Measurements from ENCODE around the gene GRM8.
A peak's percentile ranks its signal among the peaks of the same experiment; 100 is the strongest.

Gene GRM8

GRCh38 chr7:126803990-126804389 lies 448.8 kb downstream of the GRM8 start:
- Histone ChIP-seq H3K27me3 (ENCODE audit: control insufficient read depth, low read length) (peaks cover 5% of the 10 kb centered on the region; the same call in 1 of the 2 replicates), H3K36me3 (ENCODE audit: control insufficient read depth, low read length) (no peaks in the 10 kb centered on the region), H3K27ac (ENCODE audit: low read depth, low read length) (no peak overlapping the region), H3K9me2 (replicated peaks; ENCODE audit: control insufficient read depth, low read length) (no peaks in the 10 kb centered on the region), H3K4me3 (ENCODE audit: low read length) (no peak overlapping the region), H3K9me3 (ENCODE audit: control insufficient read depth, insufficient read depth, low read length) (no peaks in the 10 kb centered on the region), H3F3A (ENCODE audit: control insufficient read depth, insufficient read depth) (no peaks in the 10 kb centered on the region), H4K20me1 (ENCODE audit: control insufficient read depth, insufficient read depth, low read depth, low read length) (no peaks in the 10 kb centered on the region), H3K79me2 (ENCODE audit: control insufficient read depth, low read length) (no peaks in the 10 kb centered on the region), H3K4me1 (ENCODE audit: control insufficient read depth, low read length) (peaks cover 3% of the 10 kb centered on the region), H3K4me2 (ENCODE audit: low read length) (no peak overlapping the region)
- no peak for TF ChIP-seq EZH2phosphoT487 (IDR thresholded peaks at IDR 0.05; ENCODE audit: borderline replicate concordance, low read length)
- no peak for TF ChIP-seq CTCF (IDR thresholded peaks at IDR 0.05; ENCODE audit: low read depth, low read length, poor library complexity, severe bottlenecking)

GRCh38 chr7:126803060-126803665 lies 449.6 kb downstream of the GRM8 start:
- Histone ChIP-seq H3K27ac (ENCODE audit: low read depth, low read length) (no peak overlapping the region), H3K9me2 (replicated peaks; ENCODE audit: control insufficient read depth, low read length) (no peaks in the 10 kb centered on the region), H3K27me3 (ENCODE audit: control insufficient read depth, low read length) (peaks cover 5% of the 10 kb centered on the region; the same call in 1 of the 2 replicates), H3F3A (ENCODE audit: control insufficient read depth, insufficient read depth) (no peaks in the 10 kb centered on the region), H3K9me3 (ENCODE audit: control insufficient read depth, insufficient read depth, low read length) (no peaks in the 10 kb centered on the region), H3K4me3 (ENCODE audit: low read length) (no peak overlapping the region), H3K79me2 (ENCODE audit: control insufficient read depth, low read length) (no peaks in the 10 kb centered on the region), H3K36me3 (ENCODE audit: control insufficient read depth, low read length) (no peaks in the 10 kb centered on the region), H3K4me1 (ENCODE audit: control insufficient read depth, low read length) (peaks cover 3% of the 10 kb centered on the region), H3K4me2 (ENCODE audit: low read length) (no peak overlapping the region), H4K20me1 (ENCODE audit: control insufficient read depth, insufficient read depth, low read depth, low read length) (no peaks in the 10 kb centered on the region)
- no peak for TF ChIP-seq EZH2phosphoT487 (IDR thresholded peaks at IDR 0.05; ENCODE audit: borderline replicate concordance, low read length)
- TF ChIP-seq CTCF (IDR thresholded peaks at IDR 0.05; ENCODE audit: low read depth, low read length, poor library complexity, severe bottlenecking): peak; percentile 89

- Histone ChIP-seq H3K9me3 (ENCODE audit: control insufficient read depth, insufficient read depth, low read length) (no peaks in the 10 kb centered on the region), H3K36me3 (ENCODE audit: control insufficient read depth, low read length) (no peaks in the 10 kb centered on the region), H3K9me2 (replicated peaks; ENCODE audit: control insufficient read depth, low read length) (no peaks in the 10 kb centered on the region), H3K4me2 (ENCODE audit: low read length) (no peak overlapping the region), H3K4me3 (ENCODE audit: low read length) (no peak overlapping the region), H3K79me2 (ENCODE audit: control insufficient read depth, low read length) (no peaks in the 10 kb centered on the region), H3K4me1 (ENCODE audit: control insufficient read depth, low read length) (peaks cover 3% of the 10 kb centered on the region), H4K20me1 (ENCODE audit: control insufficient read depth, insufficient read depth, low read depth, low read length) (no peaks in the 10 kb centered on the region), H3K27me3 (ENCODE audit: control insufficient read depth, low read length) (peaks cover 5% of the 10 kb centered on the region; the same call in 1 of the 2 replicates), H3K27ac (ENCODE audit: low read depth, low read length) (no peak overlapping the region), H3F3A (ENCODE audit: control insufficient read depth, insufficient read depth) (no peaks in the 10 kb centered on the region)
- no peak for TF ChIP-seq EZH2phosphoT487 (IDR thresholded peaks at IDR 0.05; ENCODE audit: borderline replicate concordance, low read length)
- no peak for TF ChIP-seq CTCF (IDR thresholded peaks at IDR 0.05; ENCODE audit: low read depth, low read length, poor library complexity, severe bottlenecking)
These were observed 451.0 kb downstream of the GRM8 start for GRCh38 chr7:126801733-126802132.
